Mesendoderm (in vitro differentiated cells): ENCODE data around the gene ANKMY1.

ENCODE experiments used
- DNase-seq: peaks from one replicate; pipeline ENCODE4 v3.0.0; 2013
- H2AK5ac ChIP-seq: 2 replicates; pipeline ENCODE4 v1.6.1; 2013; ENCODE audit warnings: low read length, inconsistent platforms
- H2BK120ac ChIP-seq: 2 replicates; pipeline ENCODE4 v1.6.1; 2013; ENCODE audit warnings: low read depth, mild to moderate bottlenecking, low read length, moderate library complexity, mixed read lengths
- H2BK15ac ChIP-seq: replicated peaks from 2 replicates; pipeline ENCODE4 v1.6.1; 2013; ENCODE audit warnings: low read depth, mild to moderate bottlenecking, moderate library complexity
- H2BK5ac ChIP-seq: 2 replicates; pipeline ENCODE4 v1.6.1; 2013; ENCODE audit warnings: low read length, inconsistent platforms
- H3K18ac ChIP-seq: 2 replicates; pipeline ENCODE4 v1.6.1; 2013; ENCODE audit warnings: mild to moderate bottlenecking, low read length, mixed read lengths
- H3K23ac ChIP-seq: one replicate; pipeline ENCODE4 v1.6.1; 2013; ENCODE audit warnings: low read length
- H3K27ac ChIP-seq: 2 replicates; pipeline ENCODE4 v1.5.1; 2013; ENCODE audit warnings: low read depth, mild to moderate bottlenecking, inconsistent platforms, low read length, moderate library complexity
- H3K27me3 ChIP-seq: 2 replicates; pipeline ENCODE4 v1.6.1; 2013; ENCODE audit warnings: low read length, control low read depth, mild to moderate bottlenecking, inconsistent platforms; ENCODE audit not compliant: insufficient read depth, poor library complexity
- H3K36me3 ChIP-seq: 2 replicates; pipeline ENCODE4 v1.6.1; 2013; ENCODE audit warnings: low read length, inconsistent platforms; ENCODE audit not compliant: control insufficient read depth, insufficient read depth
- H3K4ac ChIP-seq: one replicate; pipeline ENCODE4 v1.6.1; 2013; ENCODE audit warnings: low read depth, mild to moderate bottlenecking, low read length, moderate library complexity
- H3K4me1 ChIP-seq: 2 replicates; pipeline ENCODE4 v1.6.1; 2013; ENCODE audit warnings: low read depth, low read length, inconsistent platforms; ENCODE audit not compliant: control insufficient read depth
- H3K4me2 ChIP-seq: 2 replicates; pipeline ENCODE4 v1.6.1; 2013; ENCODE audit warnings: low read length
- H3K4me3 ChIP-seq: 2 replicates; pipeline ENCODE4 v1.5.1; 2013; ENCODE audit warnings: mild to moderate bottlenecking, low read length
- H3K56ac ChIP-seq: one replicate; pipeline ENCODE4 v1.6.1; 2013; ENCODE audit warnings: low read length
- H3K79me1 ChIP-seq: 2 replicates; pipeline ENCODE4 v1.6.1; 2013; ENCODE audit warnings: low read length, inconsistent platforms
- H3K79me2 ChIP-seq: 2 replicates; pipeline ENCODE4 v1.6.1; 2013; ENCODE audit warnings: mild to moderate bottlenecking, low read length; ENCODE audit not compliant: control insufficient read depth, insufficient read depth
- H3K9ac ChIP-seq: 2 replicates; pipeline ENCODE4 v1.6.1; 2013; ENCODE audit warnings: low read length, inconsistent platforms
- H4K5ac ChIP-seq: one replicate; pipeline ENCODE4 v1.6.1; 2013; ENCODE audit warnings: low read length
- H4K8ac ChIP-seq: one replicate; pipeline ENCODE4 v1.6.1; 2013; ENCODE audit warnings: low read depth, mild to moderate bottlenecking, control low read depth, low read length, moderate library complexity
- WGBS: extraction: QIAGEN DNeasy Blood & Tissue Kit; methylation state at CpG from one replicate; pipeline ENCODE4 v1.1.7; 2013; ENCODE audit warnings: low lambda C conversion rate, missing lambda C conversion rate; ENCODE audit not compliant: insufficient coverage; ENCODE audit errors: extremely low coverage; 5-methylcytosine and 5-hydroxymethylcytosine counted together

Gene ANKMY1

DNA sequence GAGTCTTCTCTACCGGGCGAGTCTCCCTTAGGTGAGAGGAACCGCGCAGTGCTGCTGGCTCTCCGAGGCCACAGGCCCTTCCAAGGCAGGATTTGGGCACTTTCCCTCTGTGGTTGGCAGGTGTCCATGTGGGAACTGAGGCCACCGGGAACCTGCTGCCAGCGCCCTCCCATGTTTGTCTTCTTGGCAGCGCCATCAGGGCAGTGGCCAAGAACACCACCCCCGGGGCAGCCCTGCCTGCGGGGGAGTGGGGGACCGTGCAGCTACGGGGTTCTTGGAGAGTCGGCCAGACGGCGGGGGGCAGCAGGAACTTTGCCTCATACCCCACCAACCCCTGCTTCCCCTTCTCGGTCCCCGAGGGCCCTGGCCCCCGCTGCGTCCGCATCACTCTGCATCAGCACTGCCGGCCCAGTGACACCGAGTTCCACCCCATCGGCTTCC is 38.7 kb upstream of the ANKMY1 start:
- Histone ChIP-seq H2BK5ac (no peak overlapping the region), H3K23ac (no peak overlapping the region), H2BK15ac (no peak overlapping the region), H3K27ac (no peak overlapping the region), H3K18ac (no peak overlapping the region), H3K4ac (no peak overlapping the region), H3K27me3 (no peaks in the 10 kb centered on the region), H2BK120ac (no peak overlapping the region), H3K4me3 (no peak overlapping the region), H3K4me1 (no peaks in the 10 kb centered on the region), H3K4me2 (no peak overlapping the region), H3K9ac (no peak overlapping the region), H3K79me2 (no peaks in the 10 kb centered on the region), H3K79me1 (no peaks in the 10 kb centered on the region), H4K5ac (no peak overlapping the region), H3K56ac (no peak overlapping the region), H2AK5ac (no peak overlapping the region), H4K8ac (no peak overlapping the region), H3K36me3 (peaks cover 2% of the 10 kb centered on the region)
- no peak for DNase-seq
- no CpG with 5 or more reads among the region's 23 CpGs for WGBS

DNA sequence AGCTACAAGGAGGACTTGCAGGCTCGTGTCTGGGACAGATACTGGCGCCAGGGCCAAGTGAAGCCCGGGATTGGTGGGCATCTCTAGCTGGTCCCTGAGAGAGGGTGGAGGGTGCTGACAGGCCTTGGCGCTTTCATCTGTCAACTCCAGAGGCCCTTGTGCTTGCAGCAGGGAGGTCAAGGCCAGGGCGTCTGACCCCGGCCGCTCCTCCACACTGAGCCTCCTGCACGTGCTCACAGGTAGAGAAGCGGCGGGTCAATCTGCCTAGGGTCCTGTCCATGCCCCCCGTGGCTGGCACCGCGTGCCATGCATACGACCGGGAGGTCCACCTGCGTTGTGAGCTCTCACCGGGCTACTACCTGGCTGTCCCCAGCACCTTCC is 38.3 kb upstream of the ANKMY1 start:
- Histone ChIP-seq H3K23ac (no peak overlapping the region), H3K4me3 (no peak overlapping the region), H2AK5ac (no peak overlapping the region), H3K36me3 (peaks cover 2% of the 10 kb centered on the region), H3K4ac (no peak overlapping the region), H3K79me2 (no peaks in the 10 kb centered on the region), H3K18ac (no peak overlapping the region), H3K4me1 (no peaks in the 10 kb centered on the region), H4K8ac (no peak overlapping the region), H2BK5ac (no peak overlapping the region), H3K79me1 (peaks cover 3% of the 10 kb centered on the region), H3K27ac (no peak overlapping the region), H2BK120ac (no peak overlapping the region), H3K4me2 (no peak overlapping the region), H4K5ac (no peak overlapping the region), H3K56ac (no peak overlapping the region), H3K9ac (no peak overlapping the region), H2BK15ac (no peak overlapping the region), H3K27me3 (no peaks in the 10 kb centered on the region)
- no CpG with 5 or more reads among the region's 17 CpGs for WGBS
- no peak for DNase-seq

DNA sequence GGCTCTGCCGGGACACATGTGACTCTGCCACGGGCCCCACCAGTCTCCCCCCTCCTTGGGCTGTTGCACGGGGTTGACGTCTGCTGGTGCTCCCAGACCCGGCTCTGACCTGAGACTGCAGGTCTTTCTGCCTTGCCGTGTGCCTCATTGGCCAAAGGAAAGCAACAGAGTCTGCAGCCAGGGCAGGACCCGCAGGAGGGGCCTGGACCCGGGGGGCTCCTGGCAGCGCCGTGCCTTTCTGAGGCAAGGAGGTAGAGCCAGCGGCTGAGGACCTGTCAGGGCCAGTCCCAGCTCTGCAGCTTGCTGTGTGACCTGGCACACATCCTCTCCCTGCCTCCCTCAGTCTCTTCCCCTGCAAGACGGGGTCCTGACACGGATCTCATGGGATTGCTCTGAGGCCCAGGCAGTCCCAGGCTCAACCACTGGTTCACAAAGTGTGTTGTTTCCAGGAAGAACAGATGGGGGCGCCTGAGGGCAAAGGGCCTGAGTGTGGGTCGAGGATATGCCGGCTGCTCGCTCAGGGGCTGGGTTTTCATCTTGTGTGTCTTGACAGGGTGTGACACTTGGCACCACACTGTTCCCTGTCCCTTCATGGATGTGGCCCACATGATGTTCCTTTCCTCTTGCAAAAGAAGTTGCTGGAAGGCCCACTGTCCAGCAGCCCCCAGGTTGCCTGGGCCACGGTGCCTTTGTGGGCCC is 37.7 kb upstream of the ANKMY1 start:
- H3K27me3 ChIP-seq, result no peaks in the 10 kb centered on the region
- H3K36me3 ChIP-seq, result peaks cover 2% of the 10 kb centered on the region
- no peaks in the 10 kb centered on the region for H3K4me1 ChIP-seq
- no peak overlapping the region for H3K4ac ChIP-seq
- peak; percentile 68 for DNase-seq
- H3K79me2 ChIP-seq, result no peaks in the 10 kb centered on the region
- no peak overlapping the region for H3K4me2 ChIP-seq
- no CpG with 5 or more reads among the region's 18 CpGs for WGBS
- H2BK5ac ChIP-seq, result no peak overlapping the region
- H3K9ac ChIP-seq, result no peak overlapping the region
- no peak overlapping the region for H3K27ac ChIP-seq
- no peak overlapping the region for H3K23ac ChIP-seq
- H3K18ac ChIP-seq, result no peak overlapping the region
- no peak overlapping the region for H4K5ac ChIP-seq
- no peak overlapping the region for H4K8ac ChIP-seq
- no peak overlapping the region for H2BK15ac ChIP-seq
- H2BK120ac ChIP-seq, result no peak overlapping the region
- no peak overlapping the region for H3K56ac ChIP-seq
- peaks cover 3% of the 10 kb centered on the region for H3K79me1 ChIP-seq
- no peak overlapping the region for H2AK5ac ChIP-seq
- no peak overlapping the region for H3K4me3 ChIP-seq

DNA sequence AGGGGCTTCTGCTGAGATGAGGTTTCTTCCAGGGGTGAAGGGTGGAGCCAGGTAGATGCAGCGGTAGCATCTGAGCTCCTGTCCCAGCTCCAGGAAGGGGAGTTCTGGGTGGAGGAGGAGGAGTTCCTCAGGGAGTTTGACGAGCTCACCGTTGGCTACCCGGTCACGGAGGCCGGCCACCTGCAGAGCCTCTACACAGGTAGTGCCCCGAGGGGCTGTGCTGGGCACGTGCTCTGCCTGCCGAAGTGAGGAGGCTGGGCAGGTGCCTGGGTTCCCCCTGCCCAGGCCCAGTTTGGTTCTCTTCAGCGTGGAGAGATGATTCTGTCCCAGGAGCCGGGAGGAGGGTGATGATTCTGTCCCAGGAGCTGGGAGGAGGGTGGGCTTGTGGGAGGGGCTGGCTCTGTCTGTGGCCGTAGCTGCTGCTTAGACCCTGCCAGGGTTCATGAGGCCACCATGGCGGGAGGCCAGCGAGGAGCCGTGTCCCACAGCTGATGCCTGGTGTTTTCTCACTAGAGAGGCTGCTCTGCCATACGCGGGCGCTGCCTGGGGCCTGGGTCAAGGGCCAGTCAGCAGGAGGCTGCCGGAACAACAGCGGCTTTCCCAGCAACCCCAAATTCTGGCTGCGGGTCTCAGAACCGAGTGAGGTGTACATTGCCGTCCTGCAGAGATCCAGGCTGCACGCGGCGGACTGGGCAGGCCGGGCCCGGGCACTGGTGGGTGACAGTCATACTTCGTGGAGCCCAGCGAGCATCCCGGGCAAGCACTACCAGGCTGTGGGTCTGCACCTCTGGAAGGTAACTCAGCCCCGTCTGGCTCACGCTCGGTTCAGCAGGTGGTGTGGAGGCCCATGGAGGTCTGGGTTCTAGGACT is 37.0 kb upstream of the ANKMY1 start:
- Histone ChIP-seq H3K36me3 (peaks cover 2% of the 10 kb centered on the region), H3K4ac (no peak overlapping the region), H2BK5ac (no peak overlapping the region), H4K8ac (no peak overlapping the region), H2BK15ac (no peak overlapping the region), H3K9ac (no peak overlapping the region), H3K27me3 (no peaks in the 10 kb centered on the region), H3K4me1 (no peaks in the 10 kb centered on the region), H3K79me1 (peaks cover 3% of the 10 kb centered on the region), H3K4me3 (no peak overlapping the region), H4K5ac (no peak overlapping the region), H3K27ac (no peak overlapping the region), H2AK5ac (no peak overlapping the region), H3K4me2 (no peak overlapping the region), H2BK120ac (no peak overlapping the region), H3K56ac (no peak overlapping the region), H3K79me2 (no peaks in the 10 kb centered on the region), H3K18ac (no peak overlapping the region), H3K23ac (no peak overlapping the region)
- no CpG with 5 or more reads among the region's 34 CpGs for WGBS
- DNase-seq, result no peak

DNA sequence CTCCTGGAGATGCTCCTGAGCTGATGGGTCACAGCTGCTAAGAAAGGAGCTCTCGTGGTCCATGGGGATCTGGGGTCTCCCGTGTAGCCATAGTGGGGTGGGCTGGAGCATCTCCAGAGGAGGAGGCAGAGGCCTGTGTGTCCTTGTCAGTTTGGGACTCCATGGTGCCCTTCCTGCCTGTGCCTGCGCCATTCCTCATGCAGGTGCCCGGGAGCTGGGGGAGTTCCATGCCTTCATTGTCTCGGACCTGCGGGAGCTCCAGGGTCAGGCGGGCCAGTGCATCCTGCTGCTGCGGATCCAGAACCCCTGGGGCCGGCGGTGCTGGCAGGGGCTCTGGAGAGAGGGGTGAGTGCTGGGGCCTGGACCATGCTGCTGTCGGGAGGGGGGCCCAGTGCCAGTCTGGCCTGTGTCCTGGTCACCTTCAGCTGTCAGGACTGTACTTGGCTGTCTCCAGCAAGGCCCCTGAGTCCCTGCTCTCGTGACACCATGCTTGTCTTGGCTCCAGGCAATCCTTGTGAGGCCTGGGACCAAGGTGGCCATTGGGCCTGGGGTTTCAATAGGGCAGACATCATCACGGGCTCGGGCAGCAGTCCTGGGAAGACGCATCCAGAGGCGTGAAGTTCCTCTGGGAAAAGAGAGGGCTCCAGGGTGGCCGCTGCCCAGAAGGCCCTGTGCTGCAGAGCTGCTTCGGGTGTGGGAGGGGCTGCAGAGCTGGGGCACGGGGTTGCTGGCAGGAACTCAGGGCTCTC is 36.1 kb upstream of the ANKMY1 start:
- Histone ChIP-seq H3K4me2 (no peak overlapping the region), H3K27ac (no peak overlapping the region), H2AK5ac (no peak overlapping the region), H3K9ac (no peak overlapping the region), H4K5ac (no peak overlapping the region), H3K4me3 (no peak overlapping the region), H2BK15ac (no peak overlapping the region), H3K4ac (no peak overlapping the region), H3K56ac (no peak overlapping the region), H3K79me1 (peaks cover 3% of the 10 kb centered on the region), H3K18ac (no peak overlapping the region), H3K23ac (no peak overlapping the region), H2BK120ac (no peak overlapping the region), H4K8ac (no peak overlapping the region), H3K27me3 (no peaks in the 10 kb centered on the region), H3K4me1 (no peaks in the 10 kb centered on the region), H3K79me2 (no peaks in the 10 kb centered on the region), H3K36me3 (peaks cover 2% of the 10 kb centered on the region), H2BK5ac (no peak overlapping the region)
- DNase-seq, result no peak
- no CpG with 5 or more reads among the region's 19 CpGs for WGBS
